ENCODE measurements around the gene ARHGAP26.

Gene ARHGAP26

DNA sequence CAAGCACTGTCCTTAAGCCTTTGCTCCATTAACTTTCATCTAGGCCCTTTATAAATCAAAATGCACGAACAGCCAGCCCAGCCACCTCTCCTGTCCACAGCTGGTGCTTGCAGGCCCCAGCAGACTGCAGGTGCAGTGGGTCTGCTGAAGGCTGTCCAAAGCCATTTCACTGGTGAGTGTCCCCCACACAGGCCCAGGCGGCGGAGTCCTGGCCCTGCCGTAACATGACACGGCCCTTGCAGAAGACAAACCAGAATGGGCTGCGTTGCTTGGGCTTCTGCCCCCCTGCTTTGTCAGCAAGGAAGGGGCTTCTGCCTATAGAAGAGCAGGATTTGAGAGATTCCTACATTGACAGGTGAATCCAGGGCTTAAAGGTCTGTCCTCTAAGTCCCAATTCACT, 444.7 kb downstream of the ARHGAP26 start:
- H3K27ac ChIP-seq (ENCODE audit: low read depth, low read length), result no peak overlapping the region
- peaks cover 23 to 25% of the 10 kb centered on the region in 2 donors for H3K4me1 ChIP-seq (ENCODE audit: control insufficient read depth in 1 of 2, insufficient read depth in 2 of 2, low read length in 2 of 2)
- peaks cover 2 to 18% of the 10 kb centered on the region in 2 donors for H3K36me3 ChIP-seq (ENCODE audit: control insufficient read depth in 1 of 2, insufficient read depth in 2 of 2, low read length in 2 of 2)

DNA sequence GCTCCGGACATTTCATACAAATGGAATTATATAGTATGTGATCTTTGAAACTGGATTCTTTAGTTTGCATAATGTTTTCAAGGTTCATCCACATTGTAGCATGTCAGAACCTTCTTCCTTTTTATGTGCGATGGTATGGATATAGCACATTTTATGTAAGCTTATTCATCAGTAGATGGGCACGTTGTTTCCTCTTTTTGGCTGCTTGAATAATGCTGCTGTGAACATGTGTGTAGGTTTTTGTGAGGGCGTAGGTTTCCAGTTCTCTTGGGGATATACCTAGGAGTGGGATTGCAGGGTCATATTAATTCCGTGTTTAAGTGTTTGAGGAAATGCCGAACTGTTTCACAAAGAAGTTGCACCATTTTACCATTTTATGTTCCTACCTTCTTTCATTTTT, 445.5 kb downstream of the ARHGAP26 start:
- no peak overlapping the region for H3K9ac ChIP-seq (ENCODE audit: low read depth in 1 of 2, low read length in 2 of 2)
- H3K27ac ChIP-seq (ENCODE audit: low read depth, low read length), result no peak overlapping the region
- H3K4me1 ChIP-seq (ENCODE audit: control insufficient read depth in 1 of 2, insufficient read depth in 2 of 2, low read length in 2 of 2), result peaks cover 26 to 28% of the 10 kb centered on the region in 2 donors
- H3K4me3 ChIP-seq (ENCODE audit: low read depth in 1 of 2, low read length in 2 of 2), result no peak overlapping the region
- H3K36me3 ChIP-seq (ENCODE audit: control insufficient read depth in 1 of 2, insufficient read depth in 2 of 2, low read length in 2 of 2), result peaks cover 2 to 18% of the 10 kb centered on the region in 2 donors
- H3K9me3 ChIP-seq (ENCODE audit: control insufficient read depth in 1 of 2, low read length in 2 of 2), result no peaks in the 10 kb centered on the region
- no peaks in the 10 kb centered on the region for H3K27me3 ChIP-seq (ENCODE audit: control insufficient read depth in 1 of 2, insufficient read depth in 2 of 2, low read length in 2 of 2)

More for the DNA sequence above, 444.7 kb downstream of the ARHGAP26 start:
- H3K9me3 ChIP-seq (ENCODE audit: control insufficient read depth in 1 of 2, low read length in 2 of 2), result no peaks in the 10 kb centered on the region
- H3K9ac ChIP-seq (ENCODE audit: low read depth in 1 of 2, low read length in 2 of 2), result no peak overlapping the region
- H3K4me3 ChIP-seq (ENCODE audit: low read depth in 1 of 2, low read length in 2 of 2), result no peak overlapping the region
- H3K27me3 ChIP-seq (ENCODE audit: control insufficient read depth in 1 of 2, insufficient read depth in 2 of 2, low read length in 2 of 2), result no peaks in the 10 kb centered on the region

DNA sequence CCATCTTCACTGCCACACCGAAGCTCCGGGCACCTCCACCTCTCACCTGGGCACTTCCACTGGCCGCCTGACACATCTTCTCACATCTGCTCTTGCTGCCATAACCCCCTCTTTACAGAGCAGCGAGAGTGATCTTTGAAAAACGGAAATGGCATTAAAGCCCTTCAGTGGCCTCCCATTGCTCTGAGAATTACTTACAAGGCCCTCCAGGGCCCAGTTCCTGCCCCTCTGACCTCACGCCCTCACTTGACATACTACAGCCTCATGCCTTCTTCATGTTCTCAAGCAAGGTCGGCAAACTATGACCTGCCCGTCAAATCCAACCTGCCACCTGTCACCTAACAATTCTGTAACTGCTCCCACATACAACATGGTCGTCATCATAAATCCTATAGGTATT, 446.0 kb downstream of the ARHGAP26 start:
- no peaks in the 10 kb centered on the region for H3K9me3 ChIP-seq (ENCODE audit: control insufficient read depth in 1 of 2, low read length in 2 of 2)
- H3K27me3 ChIP-seq (ENCODE audit: control insufficient read depth in 1 of 2, insufficient read depth in 2 of 2, low read length in 2 of 2), result no peaks in the 10 kb centered on the region
- H3K36me3 ChIP-seq (ENCODE audit: control insufficient read depth in 1 of 2, insufficient read depth in 2 of 2, low read length in 2 of 2), result peaks cover 2 to 18% of the 10 kb centered on the region in 2 donors
- no peak overlapping the region for H3K9ac ChIP-seq (ENCODE audit: low read depth in 1 of 2, low read length in 2 of 2)
- no peak overlapping the region for H3K4me3 ChIP-seq (ENCODE audit: low read depth in 1 of 2, low read length in 2 of 2)
- peaks cover 26 to 28% of the 10 kb centered on the region in 2 donors for H3K4me1 ChIP-seq (ENCODE audit: control insufficient read depth in 1 of 2, insufficient read depth in 2 of 2, low read length in 2 of 2)
- no peak overlapping the region for H3K27ac ChIP-seq (ENCODE audit: low read depth, low read length)

DNA sequence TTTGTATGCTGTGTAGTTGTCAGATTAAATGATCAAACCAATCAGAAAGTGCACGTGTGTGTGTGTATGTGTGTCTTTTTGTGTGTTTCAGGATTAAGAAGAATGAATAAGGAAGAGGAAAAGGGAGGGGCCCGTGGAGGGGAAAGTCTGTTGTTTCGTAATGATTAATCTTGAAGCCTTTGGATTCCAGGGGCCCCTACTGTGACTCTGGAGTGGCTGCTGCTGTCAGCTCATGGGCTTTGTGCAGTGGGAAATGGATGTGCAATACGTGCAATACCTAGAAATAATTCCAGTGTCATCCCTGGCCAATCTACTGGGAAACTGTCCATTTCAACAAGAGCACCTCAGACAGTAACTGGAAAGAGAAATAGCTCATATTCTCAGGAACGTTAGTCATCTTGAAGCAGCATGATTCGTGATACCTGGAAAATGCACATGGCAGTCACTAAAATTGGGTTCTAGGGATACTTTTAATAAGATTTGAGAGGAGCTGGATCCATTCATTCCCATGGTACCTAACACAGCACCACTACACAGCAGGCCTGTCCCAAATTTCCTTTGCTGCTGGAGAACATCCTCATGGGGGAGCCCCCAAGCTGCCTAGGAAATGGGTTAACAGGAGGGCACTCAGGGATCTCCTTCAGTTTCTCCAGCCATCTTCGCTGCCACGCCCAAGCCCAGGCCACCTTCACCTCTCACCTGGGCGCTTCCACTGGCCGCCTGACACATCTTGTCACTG, 447.1 kb downstream of the ARHGAP26 start:
- no peaks in the 10 kb centered on the region for H3K9me3 ChIP-seq (ENCODE audit: control insufficient read depth in 1 of 2, low read length in 2 of 2)
- no peak overlapping the region for H3K27ac ChIP-seq (ENCODE audit: low read depth, low read length)
- no peak overlapping the region for H3K4me3 ChIP-seq (ENCODE audit: low read depth in 1 of 2, low read length in 2 of 2)
- H3K4me1 ChIP-seq (ENCODE audit: control insufficient read depth in 1 of 2, insufficient read depth in 2 of 2, low read length in 2 of 2), result peaks cover 30 to 34% of the 10 kb centered on the region in 2 donors
- peaks cover 2 to 19% of the 10 kb centered on the region in 2 donors for H3K36me3 ChIP-seq (ENCODE audit: control insufficient read depth in 1 of 2, insufficient read depth in 2 of 2, low read length in 2 of 2)
- no peak overlapping the region for H3K9ac ChIP-seq (ENCODE audit: low read depth in 1 of 2, low read length in 2 of 2)
- H3K27me3 ChIP-seq (ENCODE audit: control insufficient read depth in 1 of 2, insufficient read depth in 2 of 2, low read length in 2 of 2), result no peaks in the 10 kb centered on the region

DNA sequence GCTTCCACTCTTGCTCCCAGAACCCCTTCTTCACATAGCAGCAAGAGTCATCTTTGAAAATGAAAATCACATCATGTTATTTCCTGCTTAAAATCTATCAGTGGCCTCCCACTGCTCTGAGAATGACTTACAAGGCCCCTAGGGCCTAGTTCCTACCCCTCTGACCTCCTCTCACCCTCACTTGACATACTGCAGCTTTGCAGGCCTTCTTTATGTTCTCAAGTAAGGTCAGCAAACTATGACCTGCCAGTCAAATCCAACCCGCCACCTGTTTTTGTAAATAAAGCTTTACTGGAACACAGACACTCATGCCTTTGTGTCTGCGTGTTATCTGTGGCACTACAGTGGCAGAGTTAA, 447.6 kb downstream of the ARHGAP26 start:
- Histone ChIP-seq H3K4me1 (ENCODE audit: control insufficient read depth in 1 of 2, insufficient read depth in 2 of 2, low read length in 2 of 2) (peaks cover 34 to 39% of the 10 kb centered on the region in 2 donors), H3K36me3 (ENCODE audit: control insufficient read depth in 1 of 2, insufficient read depth in 2 of 2, low read length in 2 of 2) (peaks cover 2 to 23% of the 10 kb centered on the region in 2 donors), H3K27ac (ENCODE audit: low read depth, low read length) (no peak overlapping the region), H3K9ac (ENCODE audit: low read depth in 1 of 2, low read length in 2 of 2) (no peak overlapping the region), H3K9me3 (ENCODE audit: control insufficient read depth in 1 of 2, low read length in 2 of 2) (no peaks in the 10 kb centered on the region), H3K4me3 (ENCODE audit: low read depth in 1 of 2, low read length in 2 of 2) (no peak overlapping the region), H3K27me3 (ENCODE audit: control insufficient read depth in 1 of 2, insufficient read depth in 2 of 2, low read length in 2 of 2) (no peaks in the 10 kb centered on the region)

DNA sequence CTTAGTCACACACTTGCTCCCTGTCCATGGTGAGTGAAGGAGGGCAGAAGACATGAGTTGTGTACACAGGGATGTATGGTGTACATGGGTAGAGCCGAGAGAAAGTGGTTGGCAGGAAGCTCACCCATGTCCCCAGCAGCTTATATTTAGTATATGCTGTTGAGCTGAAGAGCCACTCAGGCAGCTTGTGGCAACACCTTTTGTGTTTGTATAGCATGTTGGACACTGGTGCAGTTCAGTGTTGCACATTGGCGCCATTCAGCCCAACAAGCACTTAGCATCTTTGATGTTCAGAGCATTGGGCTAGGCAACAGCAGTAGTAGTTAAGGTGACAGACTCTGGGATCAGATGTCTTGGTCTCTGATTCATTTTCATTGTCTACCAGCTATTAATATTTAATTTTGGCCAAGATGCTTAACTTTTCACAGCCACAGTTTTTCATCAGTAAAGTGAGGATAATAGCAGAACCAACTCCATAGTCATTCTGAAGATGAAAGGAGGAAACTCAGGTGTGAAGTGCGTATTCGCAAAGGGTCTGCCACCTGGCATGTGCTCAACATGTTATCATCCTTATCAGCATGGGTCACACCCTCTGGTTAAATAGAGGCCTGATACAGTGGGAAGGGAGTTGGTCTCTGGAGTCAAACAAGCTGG, 448.5 kb downstream of the ARHGAP26 start:
- H3K27me3 ChIP-seq (ENCODE audit: control insufficient read depth in 1 of 2, insufficient read depth in 2 of 2, low read length in 2 of 2), result no peaks in the 10 kb centered on the region
- peaks cover 37 to 47% of the 10 kb centered on the region in 2 donors for H3K4me1 ChIP-seq (ENCODE audit: control insufficient read depth in 1 of 2, insufficient read depth in 2 of 2, low read length in 2 of 2)
- no peaks in the 10 kb centered on the region for H3K9me3 ChIP-seq (ENCODE audit: control insufficient read depth in 1 of 2, low read length in 2 of 2)
- no peak overlapping the region for H3K27ac ChIP-seq (ENCODE audit: low read depth, low read length)
- H3K36me3 ChIP-seq (ENCODE audit: control insufficient read depth in 1 of 2, insufficient read depth in 2 of 2, low read length in 2 of 2), result peaks cover 2 to 26% of the 10 kb centered on the region in 2 donors
- H3K9ac ChIP-seq (ENCODE audit: low read depth in 1 of 2, low read length in 2 of 2), result no peak overlapping the region
- no peak overlapping the region for H3K4me3 ChIP-seq (ENCODE audit: low read depth in 1 of 2, low read length in 2 of 2)

DNA sequence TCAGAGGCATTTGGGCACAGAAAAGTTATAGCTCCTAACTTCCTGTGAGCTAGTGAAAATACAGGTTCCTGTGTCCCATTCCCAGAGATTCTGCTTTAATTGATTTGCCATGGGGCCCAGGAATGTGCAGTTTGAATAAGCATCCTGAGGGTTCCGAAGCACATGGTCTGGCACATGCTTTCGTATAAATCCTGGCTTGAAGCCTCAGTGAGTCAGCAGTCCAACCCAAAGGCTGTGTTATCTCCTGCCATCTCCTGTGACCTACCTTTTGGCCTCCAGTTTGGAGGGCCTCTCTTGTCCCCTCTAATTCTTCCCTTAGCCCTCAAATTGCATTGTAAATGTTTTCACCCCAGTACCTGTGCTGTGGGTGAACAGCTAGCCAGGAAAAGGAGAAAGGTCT, 449.5 kb downstream of the ARHGAP26 start:
- Histone ChIP-seq H3K4me3 (ENCODE audit: low read depth in 1 of 2, low read length in 2 of 2) (no peak overlapping the region), H3K27ac (ENCODE audit: low read depth, low read length) (no peak overlapping the region), H3K27me3 (ENCODE audit: control insufficient read depth in 1 of 2, insufficient read depth in 2 of 2, low read length in 2 of 2) (no peaks in the 10 kb centered on the region), H3K4me1 (ENCODE audit: control insufficient read depth in 1 of 2, insufficient read depth in 2 of 2, low read length in 2 of 2) (peaks cover 39 to 48% of the 10 kb centered on the region in 2 donors), H3K36me3 (ENCODE audit: control insufficient read depth in 1 of 2, insufficient read depth in 2 of 2, low read length in 2 of 2) (peaks cover 2 to 23% of the 10 kb centered on the region in 2 donors), H3K9ac (ENCODE audit: low read depth in 1 of 2, low read length in 2 of 2) (no peak overlapping the region), H3K9me3 (ENCODE audit: control insufficient read depth in 1 of 2, low read length in 2 of 2) (no peaks in the 10 kb centered on the region)

DNA sequence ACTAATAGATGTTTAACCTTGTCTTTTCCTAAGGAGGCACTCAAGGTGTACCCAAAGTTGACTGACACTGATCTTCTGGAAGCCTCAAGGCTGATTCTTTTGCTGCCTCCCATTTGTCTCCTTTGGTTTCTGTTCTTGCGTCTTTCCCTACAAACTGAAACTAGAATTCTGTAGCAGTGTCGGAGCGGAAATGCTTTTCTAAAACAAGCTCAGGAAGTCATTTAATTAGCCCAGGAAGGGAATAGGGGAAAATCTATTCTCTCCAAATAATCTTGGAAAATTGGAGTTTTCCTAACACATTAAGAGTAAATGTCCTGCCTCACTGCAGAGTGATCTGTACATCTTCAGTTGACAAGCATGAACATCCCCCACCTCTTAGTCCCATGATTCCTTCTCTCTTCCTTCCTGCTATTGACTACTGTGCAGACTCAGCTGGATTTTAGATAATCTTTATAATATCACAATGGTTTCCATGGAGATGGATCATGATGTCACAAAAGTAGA, 450.6 kb downstream of the ARHGAP26 start:
- Histone ChIP-seq H3K9me3 (ENCODE audit: control insufficient read depth in 1 of 2, low read length in 2 of 2) (no peaks in the 10 kb centered on the region), H3K4me3 (ENCODE audit: low read depth in 1 of 2, low read length in 2 of 2) (peak overlapping the region; percentile 29 to 34), H3K27me3 (ENCODE audit: control insufficient read depth in 1 of 2, insufficient read depth in 2 of 2, low read length in 2 of 2) (no peaks in the 10 kb centered on the region), H3K27ac (ENCODE audit: low read depth, low read length) (peak overlapping the region; percentile 41), H3K4me1 (ENCODE audit: control insufficient read depth in 1 of 2, insufficient read depth in 2 of 2, low read length in 2 of 2) (peaks cover 39 to 48% of the 10 kb centered on the region in 2 donors), H3K9ac (ENCODE audit: low read depth in 1 of 2, low read length in 2 of 2) (no peak overlapping the region), H3K36me3 (ENCODE audit: control insufficient read depth in 1 of 2, insufficient read depth in 2 of 2, low read length in 2 of 2) (peaks cover 2 to 16% of the 10 kb centered on the region in 2 donors)

DNA sequence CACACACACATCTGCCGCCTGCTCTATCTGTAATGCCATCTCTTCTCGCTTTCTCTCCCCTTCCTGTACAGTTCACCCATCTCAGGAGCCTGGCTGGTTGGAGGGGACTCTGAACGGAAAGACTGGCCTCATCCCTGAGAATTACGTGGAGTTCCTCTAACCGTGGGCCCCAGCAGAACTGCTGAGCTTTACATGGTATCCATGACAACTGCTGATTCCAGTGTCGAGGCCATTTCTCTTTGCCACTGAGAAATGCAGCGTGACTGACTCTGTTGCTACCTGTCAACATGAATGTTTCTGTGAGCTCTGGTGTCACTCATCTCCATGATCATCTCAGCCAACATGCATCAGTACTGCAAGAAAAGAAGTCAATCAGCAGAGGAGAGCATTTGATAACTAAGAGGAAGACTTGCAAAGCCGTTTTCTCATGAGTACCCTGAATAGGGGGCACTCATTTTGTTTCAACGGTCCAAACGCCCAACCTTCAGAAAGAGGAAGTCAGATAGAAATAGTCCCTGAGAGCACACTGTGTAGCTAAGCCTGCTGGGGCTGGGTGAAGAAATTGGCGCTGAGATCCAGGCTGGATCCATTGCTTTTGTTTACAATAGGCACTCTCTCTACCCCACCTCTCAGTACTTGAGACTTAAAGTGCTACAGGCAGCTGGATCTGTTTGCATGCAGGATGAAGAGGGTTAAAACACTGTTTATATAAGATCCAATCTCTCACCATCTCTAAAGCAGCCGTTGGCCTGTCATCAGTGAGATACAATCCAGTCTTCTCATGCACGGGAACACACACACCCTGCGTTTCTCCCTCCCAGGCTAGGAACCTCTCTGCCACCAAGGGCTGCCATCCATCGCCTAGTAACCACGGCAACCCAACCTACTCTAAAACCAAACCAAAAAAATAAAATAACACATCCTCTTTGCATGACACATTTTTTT, 452.4 kb downstream of the ARHGAP26 start:
- H3K36me3 ChIP-seq (ENCODE audit: control insufficient read depth in 1 of 2, insufficient read depth in 2 of 2, low read length in 2 of 2), result peaks cover 0 to 8% of the 10 kb centered on the region in 2 donors
- peaks cover 30 to 38% of the 10 kb centered on the region in 2 donors for H3K4me1 ChIP-seq (ENCODE audit: control insufficient read depth in 1 of 2, insufficient read depth in 2 of 2, low read length in 2 of 2)
- H3K4me3 ChIP-seq (ENCODE audit: low read depth in 1 of 2, low read length in 2 of 2), result peak overlapping the region in 1 of 2 donors; percentile 2
- peak overlapping the region in 1 of 2 donors; percentile 10 for H3K9ac ChIP-seq (ENCODE audit: low read depth in 1 of 2, low read length in 2 of 2)
- no peak overlapping the region for H3K27ac ChIP-seq (ENCODE audit: low read depth, low read length)
- H3K9me3 ChIP-seq (ENCODE audit: control insufficient read depth in 1 of 2, low read length in 2 of 2), result no peaks in the 10 kb centered on the region
- no peaks in the 10 kb centered on the region for H3K27me3 ChIP-seq (ENCODE audit: control insufficient read depth in 1 of 2, insufficient read depth in 2 of 2, low read length in 2 of 2)

All from duodenal mucosa (tissue), 2 donors.